ENCODE results near the gene TMEM150B.

Gene TMEM150B

DNA sequence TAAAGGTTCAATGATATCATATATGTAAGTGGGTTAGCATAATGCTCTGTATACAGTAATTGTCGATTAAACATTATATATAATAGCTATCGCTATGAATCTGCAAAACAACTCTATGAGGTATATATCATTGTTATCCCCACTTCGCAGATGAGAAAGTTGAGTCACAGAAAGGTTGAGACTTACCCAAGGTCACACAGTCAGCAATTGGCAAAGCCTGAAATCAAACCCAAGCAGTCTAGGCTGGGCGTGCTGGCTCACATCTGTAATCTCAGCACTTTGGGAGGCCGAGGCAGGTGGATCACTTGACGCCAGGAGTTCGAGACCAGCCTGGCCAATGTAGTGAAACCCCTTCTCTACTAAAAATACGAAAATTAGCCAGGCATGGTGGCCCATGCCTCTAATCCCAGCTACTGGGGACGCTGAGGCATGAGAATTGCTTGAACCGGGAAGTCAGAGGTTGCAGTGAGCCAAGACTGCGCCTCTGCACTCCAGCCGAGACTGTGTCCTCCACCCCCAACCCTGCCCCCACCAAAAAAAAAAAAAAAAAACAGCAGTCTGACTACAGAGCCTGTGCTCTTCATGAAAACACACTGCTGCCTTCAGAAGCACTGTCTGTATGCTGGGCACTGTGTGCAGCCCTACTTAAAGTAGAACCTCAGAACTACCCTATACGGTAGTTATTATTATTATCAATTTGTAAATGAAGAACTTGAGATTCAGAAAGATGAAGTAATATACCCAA, 46.6 kb downstream of the TMEM150B start:
- DNase-seq (ENCODE audit: low spot score) = no peak

DNA sequence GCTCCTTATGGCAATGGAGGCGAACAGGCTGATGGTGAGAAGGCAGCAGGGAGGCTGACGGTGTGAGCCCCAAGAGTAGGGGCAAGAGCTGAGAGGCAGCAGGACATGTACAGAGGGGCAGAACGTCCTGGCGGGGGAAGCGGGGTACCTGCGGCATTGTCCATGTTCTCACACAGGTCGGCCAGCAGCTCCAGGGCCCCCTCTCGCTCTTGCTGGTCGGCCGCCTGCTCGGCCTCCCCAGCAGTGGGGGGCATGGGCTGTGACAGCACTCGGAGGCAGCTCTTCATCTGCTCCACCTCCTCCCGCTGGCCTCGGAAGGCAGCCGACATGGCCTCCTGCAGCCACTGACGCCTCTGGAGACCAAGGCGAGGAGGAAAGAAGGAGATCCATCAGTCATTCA, 47.6 kb downstream of the TMEM150B start:
- DNase-seq (ENCODE audit: low spot score) = no peak

DNA sequence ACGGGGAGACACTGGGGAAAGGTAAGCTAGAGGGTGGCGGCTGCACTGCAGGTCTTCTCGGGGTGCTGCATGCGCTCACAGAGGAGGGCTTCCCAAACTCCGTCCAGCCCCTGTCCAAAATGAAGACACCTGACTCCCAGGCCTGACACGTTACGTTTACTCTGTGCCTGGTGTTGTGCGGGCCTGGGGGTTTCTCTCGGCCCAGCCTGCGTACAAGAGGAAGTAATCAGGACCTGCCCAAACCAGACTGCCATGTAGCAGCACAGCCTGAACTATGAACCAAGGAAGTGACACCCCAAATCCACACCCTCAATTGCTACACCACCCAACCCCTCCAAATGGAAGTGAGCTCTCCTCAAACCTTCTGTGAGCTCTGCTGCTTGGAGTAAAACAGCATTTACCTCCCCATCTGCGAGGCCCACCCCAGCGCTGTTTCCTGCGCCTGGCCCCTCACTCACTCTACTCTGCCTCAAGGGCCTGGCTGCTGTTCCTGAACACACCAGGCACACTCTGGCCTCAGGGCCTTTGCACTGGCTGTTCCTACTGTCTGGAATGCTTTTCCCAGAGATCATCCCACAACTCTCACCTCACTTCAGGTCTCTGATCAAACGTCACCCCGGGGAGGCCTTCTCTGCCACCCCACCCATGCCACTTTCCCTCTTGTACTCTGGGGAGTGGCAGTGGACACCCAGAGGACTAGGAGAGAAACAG, 48.3 kb downstream of the TMEM150B start:
- DNase-seq (ENCODE audit: low spot score) = no peak

DNA sequence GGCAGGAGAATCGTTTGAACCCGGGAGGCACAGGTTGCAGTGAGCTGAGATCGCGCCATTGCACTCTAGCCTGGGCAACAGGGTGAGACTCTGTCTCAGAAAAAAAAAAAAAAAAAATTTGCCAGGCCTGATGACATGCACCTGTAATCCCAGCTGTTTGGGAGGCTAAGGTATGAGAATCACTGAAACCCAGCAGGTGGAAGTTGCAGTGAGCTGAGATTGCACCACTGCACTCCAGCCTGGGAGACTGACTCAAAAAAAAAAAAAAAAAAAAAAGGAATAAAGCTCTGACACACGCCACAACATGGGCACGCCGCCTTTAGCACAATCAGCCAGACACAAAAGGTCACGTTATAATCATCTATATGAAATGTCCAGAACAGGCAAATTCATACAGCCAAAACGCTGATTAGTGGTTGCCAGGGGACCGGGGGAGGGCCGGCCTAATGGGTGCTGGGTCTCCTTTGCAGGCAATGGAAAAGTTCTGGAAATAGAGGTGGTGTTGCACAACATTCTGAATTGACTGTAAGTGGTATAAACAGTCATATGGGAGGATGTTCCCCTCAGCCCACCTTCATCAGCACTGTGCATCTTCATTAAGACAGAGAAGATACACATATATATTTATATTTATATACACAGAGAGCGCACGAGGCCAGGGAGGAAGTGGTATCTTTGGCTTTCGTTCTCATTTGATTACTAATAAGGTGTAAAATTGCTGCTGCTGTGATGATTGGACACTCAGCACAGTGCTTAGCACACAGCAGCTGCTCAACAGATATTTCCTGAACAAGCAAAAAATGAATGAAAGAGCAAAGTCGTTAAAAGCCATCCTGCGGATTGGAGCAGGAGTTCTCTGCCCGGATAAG, 49.1 kb downstream of the TMEM150B start:
- DNase-seq (ENCODE audit: low spot score) = no peak

DNA sequence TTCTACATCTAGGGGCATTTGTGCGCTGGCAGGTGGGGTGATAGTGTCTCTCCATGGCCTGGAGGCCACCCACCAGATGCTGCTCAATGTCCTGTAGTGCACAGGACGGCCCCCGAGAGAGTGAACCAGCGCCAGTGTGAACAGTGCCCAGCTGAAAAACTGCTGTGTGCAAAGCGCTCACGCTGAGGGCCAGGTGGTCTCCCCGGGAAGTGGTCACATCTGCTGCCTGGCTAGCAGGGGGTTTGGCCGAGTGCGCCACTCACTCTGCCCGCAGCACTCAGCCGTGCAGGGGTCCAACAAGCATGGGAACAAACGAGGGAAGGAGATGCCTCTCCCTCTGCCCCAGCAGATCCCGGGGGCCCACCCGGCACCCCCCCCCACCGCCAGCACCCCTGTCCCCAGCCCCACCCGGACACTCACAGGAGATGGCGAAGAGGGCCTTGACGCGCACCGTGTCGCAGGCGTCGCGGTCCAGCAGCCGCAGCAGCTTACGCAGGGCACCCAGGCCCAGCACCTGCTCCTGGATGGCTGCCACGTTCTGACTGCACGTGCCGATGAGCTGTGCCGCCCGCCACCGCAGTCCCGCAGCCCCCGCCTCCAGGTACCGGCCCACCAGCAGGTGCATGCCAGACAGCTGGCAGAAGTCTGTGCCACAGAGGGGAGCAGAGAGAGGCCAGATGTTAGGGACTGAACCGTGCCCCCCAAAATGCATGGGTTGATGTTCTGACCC, 51.0 kb downstream of the TMEM150B start:
- DNase-seq (ENCODE audit: low spot score) = no peak

DNA sequence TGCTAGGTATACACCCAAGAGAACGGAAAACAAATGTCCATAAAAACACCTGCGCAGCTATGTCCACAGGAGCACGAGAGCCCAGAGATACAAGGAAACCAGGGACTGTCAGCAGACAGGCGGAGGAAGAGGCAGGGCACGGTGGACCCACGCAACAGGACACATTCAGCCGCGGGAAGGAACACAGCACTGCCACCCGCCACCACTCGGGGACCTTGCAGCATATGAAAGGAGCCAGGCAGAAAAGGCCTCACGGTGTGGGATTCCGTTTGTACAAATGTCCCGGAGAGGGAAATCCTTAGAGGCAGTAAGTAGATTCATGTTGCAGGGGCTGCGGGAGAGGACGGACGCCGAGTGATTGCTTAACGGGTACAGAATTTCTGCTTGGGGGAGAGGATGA, 53.0 kb downstream of the TMEM150B start:
- DNase-seq (ENCODE audit: low spot score) = no peak

DNA sequence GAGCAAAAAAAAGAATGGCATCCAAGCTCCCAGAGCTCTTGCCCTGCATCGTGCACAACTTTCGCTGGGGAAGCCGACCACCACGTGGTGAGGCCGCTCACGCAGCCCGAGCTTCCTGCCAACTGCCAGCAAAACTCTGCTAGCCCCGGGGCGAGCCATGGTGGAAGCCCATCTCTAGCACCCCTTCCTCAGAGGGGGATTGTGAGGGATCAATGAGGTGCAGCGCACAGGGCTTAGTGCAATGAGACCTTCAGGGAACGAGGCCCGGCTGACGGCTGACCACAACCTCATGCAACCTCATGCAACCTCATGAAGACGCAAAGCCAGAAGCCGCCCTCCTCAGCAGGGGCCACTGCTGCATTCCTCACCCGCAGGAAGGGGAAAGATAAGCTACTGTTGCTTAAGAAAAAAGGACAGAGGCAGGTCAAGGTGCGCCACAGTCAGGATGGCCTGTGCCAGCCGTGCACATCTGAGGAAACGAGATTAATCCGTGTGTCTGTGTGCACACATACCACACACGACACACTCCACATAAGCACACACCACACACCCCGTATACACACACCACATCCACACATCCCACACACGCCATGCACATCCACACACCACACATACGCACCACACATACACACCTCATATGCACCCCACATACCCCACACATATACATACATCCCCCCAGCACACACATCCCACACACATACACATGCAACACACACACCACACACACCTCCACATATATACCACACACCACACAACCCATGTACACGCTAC, 54.8 kb downstream of the TMEM150B start:
- DNase-seq (ENCODE audit: low spot score) = no peak

DNA sequence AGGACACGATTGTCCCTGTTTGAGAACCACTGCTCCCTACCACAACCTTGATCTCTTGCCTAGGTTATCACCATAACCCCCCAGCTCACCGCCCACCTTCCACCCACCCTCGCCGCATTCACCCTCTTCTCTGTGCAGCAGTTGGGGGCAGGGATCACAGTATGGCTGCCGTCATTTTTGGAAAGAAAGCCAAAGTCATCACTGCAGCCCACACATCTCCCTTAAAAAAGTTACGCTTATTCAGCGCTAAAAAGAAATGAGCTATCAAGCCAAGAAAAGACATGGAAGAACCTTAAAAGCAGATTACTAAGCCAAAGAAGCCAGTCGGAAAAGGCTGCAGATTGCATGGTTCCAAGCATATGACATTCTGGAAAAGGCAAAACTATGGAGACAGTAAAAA, 55.8 kb downstream of the TMEM150B start:
- no peak for DNase-seq (ENCODE audit: low spot score)

DNA sequence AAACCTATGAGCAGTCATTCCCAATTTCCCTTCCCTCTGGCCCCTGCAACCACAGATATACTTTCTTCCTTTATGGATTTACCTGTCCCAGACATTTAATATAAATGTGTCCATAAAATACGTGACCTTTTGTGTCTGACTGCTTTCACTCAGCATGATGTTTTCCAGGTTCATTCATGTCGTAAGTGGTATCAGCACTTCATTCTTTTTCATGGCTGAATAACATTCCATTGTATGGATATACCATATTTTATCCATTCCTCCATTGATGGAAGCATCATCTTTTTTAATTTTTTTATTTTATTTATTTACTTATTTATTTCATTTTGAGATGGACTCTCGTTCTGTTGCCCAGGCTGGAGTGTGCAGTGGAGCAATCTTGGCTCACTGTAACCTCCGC, 58.3 kb downstream of the TMEM150B start:
- no peak for DNase-seq (ENCODE audit: low spot score)

DNA sequence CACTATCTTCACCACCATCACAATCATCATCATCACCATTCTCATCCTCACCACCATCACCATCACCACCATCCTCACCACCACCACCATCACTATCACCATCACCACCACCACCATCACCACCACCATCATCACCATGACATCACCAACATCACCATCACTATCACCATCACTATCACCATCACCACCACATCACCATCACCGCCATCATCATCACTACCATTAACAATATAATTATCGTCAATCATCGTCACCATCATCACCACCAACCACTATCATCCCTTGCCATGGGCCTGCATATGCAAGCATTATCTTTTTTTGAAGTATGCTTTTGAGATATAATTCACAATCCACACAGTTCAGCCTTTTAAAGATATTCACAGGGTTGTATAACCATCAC, 58.7 kb downstream of the TMEM150B start:
- no peak for DNase-seq (ENCODE audit: low spot score)

DNA sequence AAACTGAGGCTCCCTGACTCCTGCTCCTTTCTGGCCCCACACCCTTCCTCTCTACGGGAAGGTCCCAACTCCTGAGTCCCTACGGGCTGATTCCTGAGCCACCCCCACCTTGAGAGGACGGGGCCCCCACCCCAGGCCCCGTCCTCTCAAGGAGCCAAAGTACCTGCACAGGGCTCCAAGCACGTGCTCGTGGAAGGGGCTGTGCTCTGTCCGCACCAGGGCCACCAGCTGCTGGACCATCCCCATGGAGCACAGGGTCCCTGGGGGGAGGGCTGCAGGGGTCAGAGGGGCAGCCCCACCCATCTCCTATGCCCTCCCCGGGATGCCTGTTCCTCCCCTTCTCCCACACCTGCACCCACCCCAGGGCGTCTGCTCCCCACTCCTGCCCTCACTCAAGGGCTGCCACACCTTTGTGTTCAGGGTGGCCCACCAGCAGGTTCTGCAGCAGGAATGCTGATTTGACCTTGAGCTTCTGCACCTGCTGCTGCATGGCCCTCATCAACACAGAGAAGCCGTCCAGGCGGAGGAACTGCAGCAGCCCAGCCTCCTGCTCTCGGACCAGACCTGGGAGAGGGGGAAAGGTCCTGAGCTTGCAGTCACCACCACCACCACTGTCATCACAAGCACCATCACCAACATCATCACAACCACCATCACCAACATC, 59.3 kb downstream of the TMEM150B start:
- no peak for DNase-seq (ENCODE audit: low spot score)

DNA sequence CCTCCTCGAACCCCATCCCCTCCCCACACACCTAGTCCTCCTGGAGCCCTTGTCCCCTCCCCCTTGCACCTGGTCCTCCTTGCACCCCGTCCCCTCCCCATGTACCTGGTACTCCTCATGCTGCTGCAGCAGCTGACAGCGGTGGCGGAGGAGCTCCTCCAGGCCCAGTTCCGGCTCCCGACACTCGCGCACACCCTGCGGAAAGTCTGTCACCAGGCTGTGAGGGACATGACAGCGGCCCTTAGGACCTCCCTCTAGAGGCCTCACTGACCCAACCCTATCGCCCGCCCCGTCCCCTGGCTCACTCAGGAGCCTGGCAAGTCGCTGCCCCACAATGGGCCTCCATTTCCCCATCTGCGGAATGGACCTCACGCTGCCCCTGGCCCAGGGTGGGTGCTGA, 60.0 kb downstream of the TMEM150B start:
- no peak for DNase-seq (ENCODE audit: low spot score)

DNA sequence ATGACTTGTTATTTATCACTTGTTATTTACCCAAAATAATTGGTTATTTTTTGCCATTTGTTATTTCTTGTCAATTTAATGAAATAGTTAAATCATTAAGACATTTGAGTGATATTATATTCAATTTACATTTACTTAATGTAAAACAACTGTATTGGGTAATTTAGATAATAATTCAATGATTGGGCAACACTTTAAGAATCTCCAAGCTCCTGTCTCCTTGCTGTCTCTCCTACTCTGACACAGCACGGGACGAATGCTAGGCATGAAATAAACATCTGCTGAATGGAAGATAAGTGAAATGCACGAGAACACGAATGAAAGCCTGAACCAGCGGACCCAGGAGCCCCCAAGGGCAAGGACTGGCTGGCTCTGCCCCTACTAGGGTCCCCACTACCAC, 60.6 kb downstream of the TMEM150B start:
- DNase-seq (ENCODE audit: low spot score) = no peak

Measured in RKO (cell line).